B cell (primary cell): ENCODE data around the gene SPINDOC. TPM values are rescaled to one million over a fixed set of nuclear protein-coding genes. Genes with fewer than 3 reads are reported as not detected.
A peak's percentile ranks its signal among the peaks of the same experiment; 100 is the strongest.

Experiments used
- ATAC-seq: fragments of 200-7000 bp; cut with Tn5 transposase; one replicate; pipeline ENCODE4 v1.10.0; 2021; ENCODE audit warnings: low read depth, mild to moderate bottlenecking, moderate number of reproducible peaks, moderate library complexity
- CTCF ChIA-PET: fragments of 350-600 bp; sonication (Branson Sonifier 250); formaldehyde crosslinking; loops from one replicate; lab custom pipeline; 2021; ENCODE audit warnings: antibody characterized with exemption, inconsistent platforms; lab: Charles Lee
- POLR2A ChIA-PET: fragments of 350-600 bp; sonication (Branson Sonifier 250); formaldehyde crosslinking; loops from one replicate; lab custom pipeline; 2021; ENCODE audit warnings: antibody characterized with exemption; lab: Charles Lee
- DNase-seq: peaks from one replicate; pipeline ENCODE4 v3.0.0; 2013
- H2AFZ ChIP-seq: 2 replicates; pipeline ENCODE4 v1.6.1; 2012; ENCODE audit warnings: mild to moderate bottlenecking, low read depth, low read length; ENCODE audit not compliant: insufficient read depth, poor library complexity, severe bottlenecking
- H3K27ac ChIP-seq, 2 donors: 1 replicate in 1 of 2; 2 replicates in 1 of 2; pipeline ENCODE4 v1.5.1; 2012 to 2013; ENCODE audit warnings: low read length in 2 of 2, mild to moderate bottlenecking in 2 of 2, moderate library complexity in 1 of 2
- H3K27me3 ChIP-seq, 4 experiments: fragments of 200-600 bp in 1 of 4; sonication (generic) in 1 of 4; replicated peaks in 1 of 4; 1 replicate in 2 of 4; 2 replicates in 2 of 4; pipeline versions ENCODE4 v1.6.1 to v1.7.0; 2013 to 2016; ENCODE audit warnings: low read length in 3 of 4, mild to moderate bottlenecking in 2 of 4, mixed read lengths in 1 of 4, moderate library complexity in 1 of 4; ENCODE audit not compliant: insufficient read depth in 4 of 4, control insufficient read depth in 3 of 4; ENCODE audit errors: control extremely low read depth in 1 of 4
- H3K36me3 ChIP-seq, 2 experiments: replicated peaks in 1 of 2; 1 replicate in 1 of 2; 2 replicates in 1 of 2; pipeline versions ENCODE4 v1.6.1 to v1.7.1; 2013; ENCODE audit warnings: low read length in 1 of 2; ENCODE audit not compliant: insufficient read depth in 2 of 2, control insufficient read depth in 1 of 2; ENCODE audit errors: control extremely low read depth in 1 of 2, extremely low read depth in 1 of 2
- H3K4me1 ChIP-seq, 2 donors: fragments of 200-600 bp in 1 of 2; sonication (generic) in 1 of 2; 1 replicate in 1 of 2; 2 replicates in 1 of 2; pipeline versions ENCODE4 v1.5.1 to v1.6.1; 2013 to 2017; ENCODE audit warnings: low read length in 2 of 2; ENCODE audit not compliant: control insufficient read depth in 2 of 2, insufficient read depth in 2 of 2
- H3K4me2 ChIP-seq: replicated peaks from 2 replicates; pipeline ENCODE3; 2012; ENCODE audit warnings: mild to moderate bottlenecking, low read depth, low read length; ENCODE audit not compliant: poor library complexity, severe bottlenecking
- H3K4me3 ChIP-seq, 5 experiments: fragments of 200-600 bp in 1 of 5; sonication (generic) in 1 of 5; 1 replicate in 3 of 5; 2 replicates in 2 of 5; pipeline versions ENCODE4 v1.5.1 to v1.7.0; 2011 to 2016; ENCODE audit warnings: low read length in 4 of 5, mild to moderate bottlenecking in 4 of 5, low read depth in 2 of 5, control low read depth in 1 of 5, moderate library complexity in 1 of 5; ENCODE audit not compliant: insufficient read depth in 1 of 5; ENCODE audit errors: control extremely low read depth in 1 of 5, extremely low read depth in 1 of 5
- H3K79me2 ChIP-seq: fragments of 200-600 bp; sonication (generic); one replicate; pipeline ENCODE4 v1.6.0; 2016; ENCODE audit warnings: low read length; ENCODE audit not compliant: control insufficient read depth, insufficient read depth
- H3K9ac ChIP-seq: fragments of 200-600 bp; sonication (generic); 2 replicates; pipeline ENCODE4 v1.6.1; 2017; ENCODE audit warnings: mild to moderate bottlenecking, low read length, moderate library complexity
- H3K9me3 ChIP-seq, 3 donors: one replicate each; pipeline versions ENCODE4 v1.6.1 to v1.7.1; 2013; ENCODE audit warnings: low read length in 2 of 3; ENCODE audit not compliant: control insufficient read depth in 2 of 3, insufficient read depth in 1 of 3; ENCODE audit errors: control extremely low read depth in 1 of 3
- H4K20me1 ChIP-seq: 2 replicates; pipeline ENCODE4 v1.6.0; 2012; ENCODE audit warnings: mild to moderate bottlenecking, low read length; ENCODE audit not compliant: insufficient read depth, control insufficient read depth, poor library complexity, severe bottlenecking
- H3K27ac Mint-ChIP-seq: one replicate; pipeline ENCODE4 v1.8.0; 2021; ENCODE audit warnings: mixed read lengths
- H3K27me3 Mint-ChIP-seq: one replicate; pipeline ENCODE4 v1.8.0; 2021; ENCODE audit warnings: mixed read lengths
- H3K4me1 Mint-ChIP-seq: one replicate; pipeline ENCODE4 v1.8.0; 2021; ENCODE audit warnings: mixed read lengths
- H3K4me3 Mint-ChIP-seq: one replicate; pipeline ENCODE4 v1.8.0; 2021; ENCODE audit warnings: mixed read lengths
- H3K9me3 Mint-ChIP-seq: one replicate; pipeline ENCODE4 v1.8.0; 2022; ENCODE audit warnings: mixed read lengths; ENCODE audit not compliant: insufficient read depth
- EZH2 ChIP-seq: IDR thresholded peaks from 2 replicates; pipeline ENCODE4 v1.6.1; 2012; ENCODE audit warnings: borderline replicate concordance, low read depth, mild to moderate bottlenecking, moderate library complexity, low read length; ENCODE audit not compliant: insufficient read depth, poor library complexity, severe bottlenecking
- WGBS: methylation state at CpG from one replicate; pipeline ENCODE4 v1.1.5; 2013; ENCODE audit warnings: missing lambda C conversion rate; ENCODE audit not compliant: insufficient coverage; 5-methylcytosine and 5-hydroxymethylcytosine counted together
- intact Hi-C: fragments of 100-400 bp; cut with micrococcal nuclease; formaldehyde crosslinking; loops from one replicate; pipeline ENCODE4 v1.10.0; 2022
- polyA plus RNA-seq: library from polyadenylated mRNA; depleted of rRNA; stranded (reverse); fragments of >200 nt; gene quantifications from 2 replicates; pipeline ENCODE4 v1.2.3, GENCODE V29; 2012
- total RNA-seq, 2 donors: library from RNA; stranded (reverse); fragments of 120-200 nt in 1 of 2; gene quantifications; 1 replicate in 1 of 2; 2 replicates in 1 of 2; pipeline versions ENCODE4 v1.2.3 to v1.2.4, GENCODE V29; 2013 to 2022
- TF ChIP-seq, protein P1 (sequence below): fragments of 200-600 bp; IDR thresholded peaks from one replicate; pipeline ENCODE4 v1.8.0; 2022; ENCODE audit warnings: antibody characterized with exemption, mild to moderate bottlenecking

The SPINDOC gene
- total and polyA plus RNA-seq, 2 donors (not counting 1 experiment from before 2014, with no cell fraction given) = 10.5 to 23.9 TPM

DNA sequence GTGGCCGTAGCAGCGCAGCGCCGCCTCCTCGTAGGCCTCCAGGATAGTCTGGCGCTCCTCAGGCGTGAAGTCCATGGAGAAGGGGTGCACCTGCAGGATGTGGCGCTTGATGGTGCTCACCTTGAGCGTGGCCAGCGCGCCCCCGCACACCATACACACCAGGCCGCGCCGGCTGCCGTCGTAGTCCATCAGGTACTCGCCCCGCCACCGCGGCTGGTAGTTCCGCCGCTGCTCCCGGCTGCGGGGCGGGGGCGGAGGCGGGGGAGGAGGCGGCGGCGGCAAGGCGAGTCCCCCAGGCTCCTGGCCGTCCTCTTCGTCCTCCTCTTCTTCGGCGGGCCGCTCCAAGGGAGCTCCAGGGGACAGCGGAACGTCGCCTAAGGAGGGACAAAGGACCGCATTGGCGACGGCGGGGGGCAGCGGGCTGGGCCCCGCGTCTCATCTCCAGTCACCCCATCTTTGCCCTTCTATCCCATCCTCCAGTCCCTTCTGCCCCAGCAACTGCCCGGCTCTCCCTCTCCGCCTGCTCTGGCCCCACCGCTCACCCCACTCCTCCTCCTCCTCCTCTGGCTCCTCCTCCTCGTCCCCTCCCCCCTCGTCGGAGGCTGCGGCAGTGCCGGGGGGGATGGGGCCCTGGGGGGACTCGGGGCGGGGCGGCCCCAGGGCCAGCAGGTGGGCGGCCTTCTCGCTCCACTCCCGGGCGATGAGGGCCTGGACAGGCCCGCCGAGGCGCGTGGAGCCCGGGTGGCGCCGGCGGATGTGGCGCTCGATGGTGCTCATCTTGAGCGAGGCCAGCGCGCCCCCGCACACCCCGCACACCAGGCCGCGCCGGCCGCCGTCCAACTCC, 49.5 kb upstream of the SPINDOC start:
- CTCF ChIA-PET = no interaction called here
- intact Hi-C loops = no loop called here
- no peak overlapping the region for H3K27ac Mint-ChIP-seq
- H3K4me3 Mint-ChIP-seq = no peak overlapping the region
- peaks cover 10% of the 10 kb centered on the region for H3K4me1 Mint-ChIP-seq
- no peaks in the 10 kb centered on the region for H3K27me3 ChIP-seq
- no peaks in the 10 kb centered on the region for H3K9me3 Mint-ChIP-seq
- peaks cover 0 to 2% of the 10 kb centered on the region in 2 experiments for H3K36me3 ChIP-seq
- TF ChIP-seq, protein P1, sequence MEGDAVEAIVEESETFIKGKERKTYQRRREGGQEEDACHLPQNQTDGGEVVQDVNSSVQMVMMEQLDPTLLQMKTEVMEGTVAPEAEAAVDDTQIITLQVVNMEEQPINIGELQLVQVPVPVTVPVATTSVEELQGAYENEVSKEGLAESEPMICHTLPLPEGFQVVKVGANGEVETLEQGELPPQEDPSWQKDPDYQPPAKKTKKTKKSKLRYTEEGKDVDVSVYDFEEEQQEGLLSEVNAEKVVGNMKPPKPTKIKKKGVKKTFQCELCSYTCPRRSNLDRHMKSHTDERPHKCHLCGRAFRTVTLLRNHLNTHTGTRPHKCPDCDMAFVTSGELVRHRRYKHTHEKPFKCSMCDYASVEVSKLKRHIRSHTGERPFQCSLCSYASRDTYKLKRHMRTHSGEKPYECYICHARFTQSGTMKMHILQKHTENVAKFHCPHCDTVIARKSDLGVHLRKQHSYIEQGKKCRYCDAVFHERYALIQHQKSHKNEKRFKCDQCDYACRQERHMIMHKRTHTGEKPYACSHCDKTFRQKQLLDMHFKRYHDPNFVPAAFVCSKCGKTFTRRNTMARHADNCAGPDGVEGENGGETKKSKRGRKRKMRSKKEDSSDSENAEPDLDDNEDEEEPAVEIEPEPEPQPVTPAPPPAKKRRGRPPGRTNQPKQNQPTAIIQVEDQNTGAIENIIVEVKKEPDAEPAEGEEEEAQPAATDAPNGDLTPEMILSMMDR = no peak
- TF ChIP-seq EZH2 = no peak
- no peak for ATAC-seq
- H3K4me2 ChIP-seq = no peak overlapping the region
- no peaks in the 10 kb centered on the region for H3K27me3 Mint-ChIP-seq
- POLR2A ChIA-PET = no interaction called here
- peaks cover 18% of the 10 kb centered on the region for H4K20me1 ChIP-seq
- peaks cover 6 to 12% of the 10 kb centered on the region in 2 donors for H3K4me1 ChIP-seq
- H3K9me3 ChIP-seq = no peaks in the 10 kb centered on the region
- H3K9ac ChIP-seq = no peak overlapping the region
- no peak overlapping the region for H3K27ac ChIP-seq
- peaks cover 12% of the 10 kb centered on the region for H3K79me2 ChIP-seq
- no peak overlapping the region for H2AFZ ChIP-seq
- H3K4me3 ChIP-seq = no peak overlapping the region
- 98% methylated on average over 75 of the region's 82 CpGs for WGBS
- DNase-seq = peak; percentile 24

DNA sequence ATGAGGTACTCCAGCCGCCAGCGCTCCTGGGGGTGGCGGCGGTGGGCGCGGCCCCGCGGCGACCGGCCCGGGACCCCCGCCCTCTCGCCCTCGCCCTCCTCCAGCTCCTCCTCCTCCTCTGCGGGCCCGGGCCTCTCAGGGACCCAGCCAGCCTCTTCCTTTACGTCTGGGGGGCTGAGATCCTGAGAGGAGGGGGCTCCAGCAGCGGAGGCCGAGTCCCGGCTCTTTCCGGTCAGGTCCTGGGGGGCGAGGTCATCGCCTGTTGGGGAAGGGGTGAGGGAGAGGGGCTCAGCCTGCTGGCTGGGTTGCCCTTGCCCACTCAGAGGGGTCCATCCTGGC, 48.9 kb upstream of the SPINDOC start:
- TF ChIP-seq EZH2 = no peak
- TF ChIP-seq, protein P1 = no peak
- Histone ChIP-seq H4K20me1 (peaks cover 18% of the 10 kb centered on the region), H3K27ac (no peak overlapping the region), H3K36me3 (peaks cover 0 to 2% of the 10 kb centered on the region in 2 experiments), H3K4me1 (peaks cover 7 to 14% of the 10 kb centered on the region in 2 donors), H3K4me2 (no peak overlapping the region), H3K9me3 (no peaks in the 10 kb centered on the region), H2AFZ (no peak overlapping the region), H3K27me3 (peaks cover 0 to 1% (median 0%) of the 10 kb centered on the region in 4 experiments), H3K4me3 (no peak overlapping the region), H3K79me2 (peaks cover 12% of the 10 kb centered on the region), H3K9ac (no peak overlapping the region)
- DNase-seq = no peak
- no peak overlapping the region for H3K27ac Mint-ChIP-seq
- no peaks in the 10 kb centered on the region for H3K9me3 Mint-ChIP-seq
- intact Hi-C loops = no loop called here
- no peak overlapping the region for H3K4me3 Mint-ChIP-seq
- 98% methylated on average over 9 of the region's 23 CpGs for WGBS
- H3K4me1 Mint-ChIP-seq = peaks cover 10% of the 10 kb centered on the region
- POLR2A ChIA-PET = no interaction called here
- no peaks in the 10 kb centered on the region for H3K27me3 Mint-ChIP-seq
- no peak for ATAC-seq
- CTCF ChIA-PET = no interaction called here
